ENCODE data around the gene RTKN. TPM values are rescaled to one million over a fixed set of nuclear protein-coding genes. Genes with fewer than 3 reads are reported as not detected.

Gene RTKN
- total RNA-seq, 6 donors from 2014 or later, result 26.7 to 95.3 (median 34.0) TPM

DNA sequence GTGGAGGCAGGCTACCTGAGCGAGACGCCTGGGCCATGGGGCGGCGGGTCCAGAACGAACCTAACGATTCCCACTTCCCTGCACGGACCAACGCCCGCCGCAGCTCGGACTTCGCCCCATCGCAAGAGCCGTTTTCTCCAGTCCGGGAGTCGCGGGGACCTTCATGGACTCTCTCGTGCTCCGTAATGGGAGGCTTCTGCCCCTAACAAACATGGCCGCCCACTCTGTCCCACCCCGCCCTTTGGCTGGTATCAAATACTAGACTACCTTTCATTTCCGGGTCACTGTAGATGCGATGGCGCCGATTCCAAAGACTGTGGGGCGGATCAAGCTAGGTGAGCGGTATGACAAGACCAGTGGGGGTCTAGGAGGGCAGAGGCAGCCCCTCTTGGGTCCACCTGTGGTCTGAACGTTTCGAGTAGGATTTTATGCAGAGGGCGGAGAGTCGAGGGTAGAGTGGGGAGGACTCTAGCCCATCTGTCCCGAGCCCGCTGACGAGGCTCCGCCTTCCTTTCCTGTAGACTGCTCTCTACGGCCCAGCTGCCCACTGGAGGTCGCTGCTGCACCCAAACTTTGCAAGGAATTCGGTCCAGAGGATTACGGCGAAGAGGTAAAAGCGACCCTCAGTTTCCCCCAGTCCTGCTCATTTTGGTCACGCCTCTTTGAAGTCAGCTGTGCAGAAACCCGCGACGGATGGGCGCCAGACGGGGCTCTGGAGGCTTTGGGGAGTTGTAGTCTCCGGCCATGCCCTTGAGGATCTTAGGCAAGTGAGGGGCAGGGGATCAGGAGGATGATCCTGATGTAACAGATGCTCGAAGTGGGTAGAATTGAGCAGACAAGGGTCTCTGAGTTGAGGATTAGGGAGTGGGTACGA is 41.3 kb upstream of the RTKN start, which contains the start of the genes CCDC142 and TTC31:
Gene CCDC142 (minus strand): TSS at position 198 of the 874 bp plus-strand sequence. CDS start 161 bp downstream, at position 37.
Gene TTC31 (plus strand): TSS at position 281 of the 874 bp plus-strand sequence. CDS start 15 bp downstream, at position 296.
- Histone ChIP-seq H3K27ac (peak within 1 kb of the TSS; percentile 82 to 93 (median 90)), H3K4me3 (peak within 1 kb of the TSS; percentile 50 to 84 (median 72)), H3K9me3 (no peaks in the 10 kb centered on the region), H3K36me3 (peaks cover 0 to 49% (median 18%) of the 10 kb centered on the region in 4 donors), H3K4me1 (peaks cover 22 to 34% (median 25%) of the 10 kb centered on the region in 4 donors), H3K27me3 (no peaks in the 10 kb centered on the region)
- TF ChIP-seq POLR2A (IDR thresholded peaks at IDR 0.05) (peak in 3 of 4 donors; percentile 22 to 68 (median 27)), POLR2AphosphoS5 (IDR thresholded peaks at IDR 0.05) (peak; percentile 84 to 87), EP300 (IDR thresholded peaks at IDR 0.05) (no peak)
- TF ChIP-seq, protein P1, sequence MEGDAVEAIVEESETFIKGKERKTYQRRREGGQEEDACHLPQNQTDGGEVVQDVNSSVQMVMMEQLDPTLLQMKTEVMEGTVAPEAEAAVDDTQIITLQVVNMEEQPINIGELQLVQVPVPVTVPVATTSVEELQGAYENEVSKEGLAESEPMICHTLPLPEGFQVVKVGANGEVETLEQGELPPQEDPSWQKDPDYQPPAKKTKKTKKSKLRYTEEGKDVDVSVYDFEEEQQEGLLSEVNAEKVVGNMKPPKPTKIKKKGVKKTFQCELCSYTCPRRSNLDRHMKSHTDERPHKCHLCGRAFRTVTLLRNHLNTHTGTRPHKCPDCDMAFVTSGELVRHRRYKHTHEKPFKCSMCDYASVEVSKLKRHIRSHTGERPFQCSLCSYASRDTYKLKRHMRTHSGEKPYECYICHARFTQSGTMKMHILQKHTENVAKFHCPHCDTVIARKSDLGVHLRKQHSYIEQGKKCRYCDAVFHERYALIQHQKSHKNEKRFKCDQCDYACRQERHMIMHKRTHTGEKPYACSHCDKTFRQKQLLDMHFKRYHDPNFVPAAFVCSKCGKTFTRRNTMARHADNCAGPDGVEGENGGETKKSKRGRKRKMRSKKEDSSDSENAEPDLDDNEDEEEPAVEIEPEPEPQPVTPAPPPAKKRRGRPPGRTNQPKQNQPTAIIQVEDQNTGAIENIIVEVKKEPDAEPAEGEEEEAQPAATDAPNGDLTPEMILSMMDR (IDR thresholded peaks at IDR 0.05), result peak; percentile 77 to 94 (median 89)
- ATAC-seq (ENCODE audit: low FRiP score in 2 of 2) (peak; percentile 99), DNase-seq (peak; percentile 86 to 95)
- WGBS, 2 donors, result 2% methylated on average over 26 to 34 of the region's 50 CpGs

DNA sequence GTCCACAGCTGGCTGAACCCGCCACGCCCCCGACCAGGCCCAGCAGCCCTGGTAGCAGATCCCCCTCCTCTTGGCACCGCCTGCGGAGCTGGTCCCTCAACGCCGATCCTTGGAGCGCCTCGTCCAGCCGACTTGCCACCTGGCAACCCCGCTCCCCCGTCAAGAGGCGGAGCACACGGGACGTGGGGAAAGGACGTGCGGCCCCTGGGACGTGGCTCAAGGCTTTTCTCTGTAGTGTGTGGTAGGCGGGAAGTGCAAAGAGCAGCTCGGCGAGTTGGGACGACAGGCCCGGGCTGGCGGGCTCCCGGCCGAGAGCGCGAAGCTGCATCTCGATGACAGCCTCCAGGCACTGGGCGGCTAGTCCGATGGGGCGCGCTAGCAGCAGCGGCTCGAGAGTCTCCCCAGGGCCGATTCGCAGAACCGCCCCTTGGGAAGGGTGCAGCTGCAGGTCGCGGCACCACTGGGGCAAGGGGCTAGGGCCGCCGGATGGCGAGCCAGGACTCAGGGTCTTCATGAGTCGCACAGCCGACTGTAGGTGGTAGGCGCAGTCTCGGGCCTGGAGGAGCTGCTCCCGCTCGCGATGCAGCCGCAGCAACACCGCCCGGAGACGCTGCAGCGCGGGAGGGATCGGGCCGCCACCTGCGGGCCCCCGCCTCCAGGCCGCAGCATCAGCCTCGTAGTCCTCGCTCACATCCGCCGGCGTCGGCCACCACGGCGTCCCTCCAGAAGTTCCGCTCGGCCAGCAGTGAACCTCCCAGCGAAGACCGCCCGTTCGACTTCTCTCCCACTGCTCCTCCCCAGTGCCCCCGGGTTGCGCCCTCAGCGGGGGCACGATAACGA is 40.4 kb upstream of the RTKN start:
- peak; percentile 53 to 93 for DNase-seq
- TF ChIP-seq, protein P1 (IDR thresholded peaks at IDR 0.05), result no peak
- TF ChIP-seq EP300 (IDR thresholded peaks at IDR 0.05) (no peak), POLR2AphosphoS5 (IDR thresholded peaks at IDR 0.05) (no peak), POLR2A (IDR thresholded peaks at IDR 0.05) (no peak)
- WGBS, 2 donors, result 0 to 1% methylated on average over 2 to 55 of the region's 80 CpGs

DNA sequence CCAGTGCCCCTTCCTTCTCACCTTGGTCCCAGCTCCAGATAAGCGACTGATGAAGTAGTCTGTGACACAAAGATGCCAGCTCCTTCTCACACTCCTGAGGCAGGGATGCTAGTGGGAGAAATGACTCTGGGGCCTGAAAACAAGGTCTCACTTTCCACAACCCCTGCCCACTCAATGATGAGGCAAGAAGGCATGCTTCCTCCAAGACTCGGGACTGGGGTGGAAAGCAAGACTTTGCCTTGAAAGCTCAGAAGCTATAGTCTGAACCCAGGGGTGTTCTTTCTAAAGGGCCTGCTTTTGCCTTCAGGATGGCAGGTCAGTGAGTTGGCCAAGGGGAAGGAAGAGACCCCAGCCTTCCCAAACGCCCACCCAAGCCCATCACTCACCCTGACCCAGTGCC is 39.7 kb upstream of the RTKN start:
- Histone ChIP-seq H3K9me3 (no peaks in the 10 kb centered on the region), H3K27me3 (no peaks in the 10 kb centered on the region), H3K4me1 (peaks cover 32 to 48% (median 35%) of the 10 kb centered on the region in 4 donors), H3K4me3 (peak overlapping the region; percentile 50 to 84 (median 72)), H3K36me3 (peaks cover 0 to 43% (median 14%) of the 10 kb centered on the region in 4 donors), H3K27ac (peak overlapping the region; percentile 82 to 93 (median 90))
- ATAC-seq (ENCODE audit: low FRiP score in 2 of 2) (no peak), DNase-seq (no peak)
- 51 to 60% methylated on average over 2 to 3 of the region's 3 CpGs for WGBS, 2 donors
- no peak for TF ChIP-seq POLR2AphosphoS5 (IDR thresholded peaks at IDR 0.05)
- TF ChIP-seq POLR2A (IDR thresholded peaks at IDR 0.05), result no peak
- TF ChIP-seq, protein P1 (IDR thresholded peaks at IDR 0.05), result no peak
- TF ChIP-seq EP300 (IDR thresholded peaks at IDR 0.05), result no peak

More for the DNA sequence above, 40.4 kb upstream of the RTKN start:
- Histone ChIP-seq H3K27ac (peak overlapping the region; percentile 82 to 93 (median 90)), H3K36me3 (peaks cover 0 to 48% (median 18%) of the 10 kb centered on the region in 4 donors), H3K4me3 (peak overlapping the region; percentile 50 to 84 (median 72)), H3K4me1 (peaks cover 24 to 40% (median 27%) of the 10 kb centered on the region in 4 donors), H3K9me3 (no peaks in the 10 kb centered on the region), H3K27me3 (no peaks in the 10 kb centered on the region)
- ATAC-seq (ENCODE audit: low FRiP score in 2 of 2), result peak; percentile 82 to 83

DNA sequence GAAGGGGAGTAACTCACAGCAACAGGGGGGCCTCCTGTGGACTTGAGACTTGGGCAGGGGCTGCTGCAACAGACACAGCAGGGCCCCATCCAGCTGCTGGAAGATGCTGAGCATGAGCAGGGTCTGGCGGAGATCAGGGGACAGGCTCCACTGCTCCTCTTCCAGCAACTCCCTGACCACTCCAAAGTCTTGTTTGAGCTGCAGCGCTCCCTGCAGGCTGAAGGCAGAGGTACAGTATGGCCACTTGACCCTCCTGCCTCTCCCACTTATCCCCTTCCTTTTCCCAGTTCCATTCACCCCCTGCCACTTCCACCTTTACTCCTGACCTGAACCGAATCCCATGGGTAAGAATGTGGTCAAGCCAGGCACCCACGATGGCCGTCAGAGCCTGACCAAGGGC is 33.2 kb upstream of the RTKN start:
- WGBS, 2 donors, result 96 to 97% methylated on average over 5 of the region's 5 CpGs
- peaks cover 22 to 34% (median 29%) of the 10 kb centered on the region in 4 donors for H3K4me1 ChIP-seq
- no peak for TF ChIP-seq POLR2A (IDR thresholded peaks at IDR 0.05)
- no peak for TF ChIP-seq EP300 (IDR thresholded peaks at IDR 0.05)
- TF ChIP-seq, protein P1 (IDR thresholded peaks at IDR 0.05), result peak in 2 of 6 experiments; percentile 11 to 19
- no peak for TF ChIP-seq POLR2AphosphoS5 (IDR thresholded peaks at IDR 0.05)
- ATAC-seq (ENCODE audit: low FRiP score in 2 of 2), result no peak
- peaks cover 0 to 38% (median 18%) of the 10 kb centered on the region in 4 donors for H3K36me3 ChIP-seq
- H3K4me3 ChIP-seq, result no peak overlapping the region
- no peak for DNase-seq
- H3K27me3 ChIP-seq, result no peaks in the 10 kb centered on the region
- no peak overlapping the region for H3K27ac ChIP-seq
- no peaks in the 10 kb centered on the region for H3K9me3 ChIP-seq

Measured in upper lobe of left lung (tissue), 6 donors.